Kidney (tissue), 14 donors: ENCODE data around the gene MAFG. TPM values are rescaled to one million over a fixed set of nuclear protein-coding genes. Genes with fewer than 3 reads are reported as not detected.

Experiments used
- DNase-seq, 5 donors: peaks; one replicate each; pipeline ENCODE4 v3.0.0-alpha.2; 2013 to 2020
- FAIRE-seq: peaks from 2 replicates; lab custom pipeline; 2012; peaks lifted over from hg19 to GRCh38; lab: Jason Lieb, UNC
- H3K27ac ChIP-seq, 2 donors: one replicate each; pipeline ENCODE4 v1.7.0; 2013; ENCODE audit warnings: low read depth in 2 of 2, low read length in 2 of 2, inconsistent platforms in 1 of 2
- H3K27me3 ChIP-seq: one replicate; pipeline ENCODE4 v1.7.1; 2013; ENCODE audit warnings: low read length, inconsistent platforms; ENCODE audit not compliant: control insufficient read depth, insufficient read depth
- H3K36me3 ChIP-seq, 3 donors: one replicate each; pipeline versions ENCODE4 v1.7.0 to v1.7.1; 2013; ENCODE audit warnings: low read length in 3 of 3, control low read depth in 1 of 3, inconsistent platforms in 1 of 3; ENCODE audit not compliant: insufficient read depth in 3 of 3, control insufficient read depth in 2 of 3
- H3K4me1 ChIP-seq, 3 donors: one replicate each; pipeline versions ENCODE4 v1.7.0 to v1.7.1; 2013; ENCODE audit warnings: low read length in 3 of 3, inconsistent platforms in 1 of 3, low read depth in 1 of 3; ENCODE audit not compliant: control insufficient read depth in 2 of 3, insufficient read depth in 2 of 3
- H3K4me3 ChIP-seq, 3 donors: one replicate each; pipeline versions ENCODE4 v1.7.0 to v1.8.1; 2013; ENCODE audit warnings: low read length in 3 of 3, control low read depth in 1 of 3, inconsistent platforms in 1 of 3
- H3K9ac ChIP-seq, 3 donors: one replicate each; pipeline versions ENCODE4 v1.7.0 to v1.7.1; 2013; ENCODE audit warnings: low read length in 3 of 3, control low read depth in 1 of 3, inconsistent platforms in 1 of 3
- H3K9me3 ChIP-seq, 3 donors: one replicate each; pipeline versions ENCODE4 v1.7.0 to v1.7.1; 2013; ENCODE audit warnings: low read length in 3 of 3, control low read depth in 1 of 3, inconsistent platforms in 1 of 3; ENCODE audit not compliant: control insufficient read depth in 2 of 3, insufficient read depth in 1 of 3
- intact Hi-C: fragments of 100-400 bp; cut with DNase I; formaldehyde crosslinking; loops from one replicate; pipeline ENCODE4 v1.11.1; 2022
- polyA plus RNA-seq: library from polyadenylated mRNA; stranded (reverse); fragments of 350-450 nt; fragmentation: Illumina TruSeq; extraction: RNeasy Lipid Tissue Mini Kit (QIAGEN cat#74804); gene quantifications from one replicate; pipeline ENCODE4 v1.2.3, GENCODE V29; 2014; ENCODE audit warnings: low read depth, low replicate concordance; ENCODE audit not compliant: insufficient read depth
- total RNA-seq: library from RNA; stranded (reverse); fragmentation: NEBNext Ultra II Directional; extraction: Animal tissue kit (Norgen Biotek cat#: 25700); gene quantifications from one replicate; pipeline ENCODE4 v1.2.1, GENCODE V29; 2021
- TF ChIP-seq, protein P1 (sequence below): IDR thresholded peaks from 3 replicates; pipeline ENCODE4 v1.5.1; 2012; ENCODE audit warnings: mild to moderate bottlenecking, moderate library complexity, borderline replicate concordance; ENCODE audit not compliant: insufficient read depth; ENCODE audit errors: extremely low read depth
- donor health status: control.
- donor health status: control.
- donor health status: control.
- donor health status: control.
- donor health status: control.
- donor health status: DM: yes; HTN: yes; CAD: no.
- donor health status: Normal renal cell carcinoma (clear cell type).

The MAFG gene
- total and polyA plus RNA-seq, 2 donors from 2014 or later: 8.3 to 18.2 TPM

GRCh38 chr17:81934098-81934757 is 6.7 kb upstream of the MAFG start:
- intact Hi-C loops: no loop called here
- FAIRE-seq (no peak), DNase-seq (peak in 1 of 5 donors; percentile 52)
- TF ChIP-seq, protein P1, sequence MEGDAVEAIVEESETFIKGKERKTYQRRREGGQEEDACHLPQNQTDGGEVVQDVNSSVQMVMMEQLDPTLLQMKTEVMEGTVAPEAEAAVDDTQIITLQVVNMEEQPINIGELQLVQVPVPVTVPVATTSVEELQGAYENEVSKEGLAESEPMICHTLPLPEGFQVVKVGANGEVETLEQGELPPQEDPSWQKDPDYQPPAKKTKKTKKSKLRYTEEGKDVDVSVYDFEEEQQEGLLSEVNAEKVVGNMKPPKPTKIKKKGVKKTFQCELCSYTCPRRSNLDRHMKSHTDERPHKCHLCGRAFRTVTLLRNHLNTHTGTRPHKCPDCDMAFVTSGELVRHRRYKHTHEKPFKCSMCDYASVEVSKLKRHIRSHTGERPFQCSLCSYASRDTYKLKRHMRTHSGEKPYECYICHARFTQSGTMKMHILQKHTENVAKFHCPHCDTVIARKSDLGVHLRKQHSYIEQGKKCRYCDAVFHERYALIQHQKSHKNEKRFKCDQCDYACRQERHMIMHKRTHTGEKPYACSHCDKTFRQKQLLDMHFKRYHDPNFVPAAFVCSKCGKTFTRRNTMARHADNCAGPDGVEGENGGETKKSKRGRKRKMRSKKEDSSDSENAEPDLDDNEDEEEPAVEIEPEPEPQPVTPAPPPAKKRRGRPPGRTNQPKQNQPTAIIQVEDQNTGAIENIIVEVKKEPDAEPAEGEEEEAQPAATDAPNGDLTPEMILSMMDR: no peak
- Histone ChIP-seq H3K9ac (no peak overlapping the region), H3K27me3 (no peaks in the 10 kb centered on the region), H3K27ac (no peak overlapping the region), H3K4me1 (peaks cover 0 to 3% (median 0%) of the 10 kb centered on the region in 3 donors), H3K9me3 (no peaks in the 10 kb centered on the region), H3K36me3 (no peaks in the 10 kb centered on the region), H3K4me3 (no peak overlapping the region)

DNA sequence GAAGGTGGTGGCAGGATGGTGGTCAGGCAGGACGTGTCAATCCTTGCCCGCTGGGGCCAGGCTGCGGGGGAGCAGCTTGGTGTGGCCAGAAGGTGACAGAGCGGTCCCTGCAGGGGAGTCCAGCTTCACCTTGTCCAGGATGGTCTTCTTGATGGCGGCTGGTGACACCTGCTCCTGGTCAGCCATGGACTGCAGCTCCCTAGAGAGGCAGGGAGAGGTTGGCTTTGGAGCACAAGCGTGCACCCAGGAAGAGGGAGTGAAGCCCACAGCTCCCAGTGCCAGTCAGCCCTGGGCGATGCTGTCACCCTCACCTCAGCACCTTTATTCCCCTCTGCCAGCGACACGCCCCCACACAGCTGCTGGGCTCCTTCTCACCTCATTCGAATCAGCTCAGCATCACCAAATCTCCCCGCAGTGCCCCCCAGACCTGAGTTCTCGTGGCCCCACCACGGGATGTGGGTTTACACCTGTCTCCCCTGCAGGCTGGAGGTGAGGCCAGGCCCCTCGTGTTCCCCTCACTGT is 5.7 kb upstream of the MAFG start:
- FAIRE-seq: no peak
- TF ChIP-seq, protein P1: no peak
- no peaks in the 10 kb centered on the region for H3K27me3 ChIP-seq

DNA sequence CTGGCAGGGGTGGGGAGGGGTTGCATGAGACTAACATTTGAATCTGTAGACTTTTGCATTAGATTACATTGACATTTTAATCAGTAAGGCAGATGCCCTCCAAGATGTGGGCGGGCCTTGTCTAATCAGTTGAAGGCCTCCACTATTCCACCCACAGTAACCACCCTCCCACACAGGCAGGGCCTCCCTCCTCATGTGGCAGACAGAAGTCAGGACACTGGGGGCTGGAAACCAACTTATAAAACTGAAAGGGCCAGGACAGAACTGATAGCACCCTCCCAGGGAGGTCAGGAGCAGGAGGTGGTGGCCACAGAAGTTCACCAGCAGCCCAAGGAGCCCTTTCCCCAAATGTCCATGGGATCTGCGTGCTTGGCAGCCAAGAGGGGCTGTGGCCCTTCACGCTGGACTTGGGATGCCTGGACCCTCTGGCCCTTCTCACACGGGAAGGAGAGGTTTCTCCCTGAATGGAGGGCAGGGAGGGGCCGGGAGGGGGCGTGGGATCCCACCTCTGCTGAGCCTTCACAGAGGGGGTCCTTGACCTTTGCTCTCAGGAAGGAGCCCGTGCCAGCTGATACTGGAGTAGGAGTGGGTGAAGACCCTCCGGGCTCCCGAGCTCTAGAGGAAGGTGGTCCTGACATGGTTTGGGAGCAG is 4.9 kb upstream of the MAFG start:
- no peaks in the 10 kb centered on the region for H3K27me3 ChIP-seq
- no peak for FAIRE-seq
- TF ChIP-seq, protein P1: no peak

More for the DNA sequence above, 5.7 kb upstream of the MAFG start:
- no peak overlapping the region for H3K27ac ChIP-seq
- H3K4me1 ChIP-seq: peaks cover 0 to 9% (median 0%) of the 10 kb centered on the region in 3 donors
- no peaks in the 10 kb centered on the region for H3K9me3 ChIP-seq
- intact Hi-C loops: no loop called here
- DNase-seq: no peak
- no peak overlapping the region for H3K9ac ChIP-seq
- no peaks in the 10 kb centered on the region for H3K36me3 ChIP-seq
- H3K4me3 ChIP-seq: no peak overlapping the region

More for the DNA sequence above, 4.9 kb upstream of the MAFG start:
- Histone ChIP-seq H3K9me3 (no peaks in the 10 kb centered on the region), H3K4me1 (peaks cover 0 to 9% (median 0%) of the 10 kb centered on the region in 3 donors), H3K4me3 (no peak overlapping the region), H3K36me3 (no peaks in the 10 kb centered on the region), H3K27ac (no peak overlapping the region), H3K9ac (no peak overlapping the region)
- DNase-seq: peak in 1 of 5 donors; percentile 64
- intact Hi-C loops: no loop called here
